HepG2 (cell line): ENCODE results near the gene PEBP1. TPM values are rescaled to one million over a fixed set of nuclear protein-coding genes. Genes with fewer than 3 reads are reported as not detected.

Source experiments
- ARID3A ChIP-seq: IDR thresholded peaks from 2 replicates; pipeline ENCODE4 v1.6.1; 2012; ENCODE audit warnings: low read depth, low read length, improper control_type of control experiment
- ARID4A ChIP-seq: sonication (generic); formaldehyde crosslinking; IDR thresholded peaks from 2 replicates; pipeline ENCODE4 v1.5.0; 2020; ENCODE audit warnings: mild to moderate bottlenecking, missing genetic modification reagents, borderline replicate concordance
- BORCS8-MEF2B ChIP-seq: sonication (generic); formaldehyde crosslinking; IDR thresholded peaks from 2 replicates; pipeline ENCODE4 v1.8.0; 2022; ENCODE audit warnings: mild to moderate bottlenecking, missing genetic modification reagents
- DPF2 ChIP-seq: sonication (generic); formaldehyde crosslinking; IDR thresholded peaks from 2 replicates; pipeline ENCODE4 v1.4.0; 2020; ENCODE audit warnings: mild to moderate bottlenecking, low read depth, missing genetic modification reagents, borderline replicate concordance
- FOXK1 ChIP-seq: sonication (generic); formaldehyde crosslinking; IDR thresholded peaks from 2 replicates; pipeline ENCODE4 v1.4.0; 2020; ENCODE audit warnings: low read depth, missing genetic modification reagents, borderline replicate concordance
- FOXO1 ChIP-seq: sonication (generic); formaldehyde crosslinking; IDR thresholded peaks from 2 replicates; pipeline ENCODE4 v1.4.0; 2020; ENCODE audit warnings: missing genetic modification reagents
- FOXP1 ChIP-seq, 2 experiments: fragments of 450-650 bp in 1 of 2; IDR thresholded peaks; 2 replicates each; pipeline ENCODE4 v1.6.1; 2017 to 2018; ENCODE audit warnings: antibody characterized with exemption in 1 of 2
- GABPA ChIP-seq, 2 experiments: IDR thresholded peaks; 2 replicates each; pipeline ENCODE4 v1.6.1; 2011 to 2016; ENCODE audit warnings: low read depth in 2 of 2, low read length in 1 of 2, missing biosample characterization in 1 of 2, missing genetic modification characterization in 1 of 2
- KDM6A ChIP-seq: IDR thresholded peaks from 2 replicates; pipeline ENCODE4 v1.6.1; 2016; ENCODE audit warnings: low read depth
- NFIC ChIP-seq: IDR thresholded peaks from 2 replicates; pipeline ENCODE4 v1.6.1; 2012; ENCODE audit warnings: mild to moderate bottlenecking, low read length, inconsistent platforms
- RNF2 ChIP-seq: fragments of 450-650 bp; conservative IDR thresholded peaks from 2 replicates; pipeline ENCODE4 v1.6.1; 2016; ENCODE audit warnings: low read depth
- SOX6 ChIP-seq, 2 experiments: fragments of 450-650 bp in 1 of 2; sonication (generic) in 1 of 2; formaldehyde crosslinking in 1 of 2; IDR thresholded peaks; 2 replicates each; pipeline versions ENCODE4 v1.4.0 to v1.6.1; 2017 to 2020; ENCODE audit warnings: antibody characterized with exemption in 1 of 2, mild to moderate bottlenecking in 1 of 2, missing genetic modification reagents in 1 of 2
- TBX3 ChIP-seq: fragments of 450-650 bp; IDR thresholded peaks from 2 replicates; pipeline ENCODE4 v1.6.1; 2017; ENCODE audit warnings: antibody characterized with exemption, mild to moderate bottlenecking, inconsistent platforms, borderline replicate concordance
- ZNF510 ChIP-seq: sonication (generic); formaldehyde crosslinking; IDR thresholded peaks from 2 replicates; pipeline ENCODE4 v1.4.0; 2020; ENCODE audit warnings: low read depth, mild to moderate bottlenecking, missing genetic modification reagents
- ZNF687 ChIP-seq: sonication (generic); formaldehyde crosslinking; IDR thresholded peaks from 2 replicates; pipeline ENCODE4 v1.5.1; 2020; ENCODE audit warnings: mild to moderate bottlenecking, missing genetic modification reagents, moderate library complexity
- polyA plus RNA-seq, 8 experiments: library from polyadenylated mRNA; depleted of rRNA in 3 of 8; stranded (reverse) in 7 of 8; unstranded in 1 of 8; fragments of >200 nt; fragmentation: Illumina TruSeq in 4 of 8; extraction: Trizol in 4 of 8; gene quantifications; 2 replicates each; pipeline versions ENCODE4 v1.2.1 to v1.2.3, GENCODE V29; 2011 to 2016; ENCODE audit warnings: low read depth in 4 of 8, missing spikeins in 1 of 8, mixed read lengths in 1 of 8; ENCODE audit not compliant: insufficient read depth in 1 of 8
- total RNA-seq, 5 experiments: library from RNA; depleted of rRNA; stranded (reverse); fragments of >200 nt; fragmentation: Illumina TruSeq; extraction: Trizol; gene quantifications; 2 replicates each; pipeline ENCODE4 v1.2.3, GENCODE V29; 2016; ENCODE audit warnings: low read depth in 1 of 5

Gene PEBP1
- total and polyA plus RNA-seq, 2 of the 13 experiments (the other 11 are each of a cell fraction or from before 2014, with no cell fraction given), result 538 to 1,505 TPM

GRCh38 chr12:118124333-118124874, 11.5 kb upstream of the PEBP1 start (continued):
- TF ChIP-seq ARID3A (peak; percentile 97), GABPA (IDR thresholded peaks at IDR 0.05; ENCODE audit: low read depth, low read length) (no peak), GABPA (CRISPR knock-in tag; IDR thresholded peaks at IDR 0.05; ENCODE audit: low read depth) (peak; percentile 36; the same call in 1 of the 2 replicates), DPF2 (CRISPR knock-in tag) (peak; percentile 66), BORCS8-MEF2B (CRISPR knock-in tag) (no peak), TBX3 (peak; percentile 49; the same call in 1 of the 2 replicates), KDM6A (CRISPR knock-in tag) (peak; percentile 69; the same call in 1 of the 2 replicates), RNF2 (peak; percentile 82), ZNF510 (CRISPR knock-in tag) (0 out of 2 replicates have a peak, but pooled peaks have one; percentile 37), FOXP1 (IDR thresholded peaks at IDR 0.05) (no peak), FOXP1 (CRISPR knock-in tag; IDR thresholded peaks at IDR 0.05) (peak; percentile 87), ARID4A (CRISPR knock-in tag) (peak; percentile 17; the same call in 1 of the 2 replicates), FOXK1 (CRISPR knock-in tag) (peak; percentile 38; the same call in 1 of the 2 replicates), ZNF687 (peak; percentile 61), NFIC (peak; percentile 86; the same call in 1 of the 2 replicates), SOX6 (IDR thresholded peaks at IDR 0.05) (no peak), SOX6 (CRISPR knock-in tag; IDR thresholded peaks at IDR 0.05) (peak; percentile 53), FOXO1 (peak; percentile 34; the same call in 1 of the 2 replicates)
